Karpas-422 (cell line): ENCODE data around the gene SPO11. TPM values are rescaled to one million over a fixed set of nuclear protein-coding genes. Genes with fewer than 3 reads are reported as not detected.

Experiments
- DNase-seq: peaks from one replicate; pipeline ENCODE4 v3.0.0-alpha.2; 2015
- H2AFZ ChIP-seq: fragments of 200-600 bp; sonication (generic); 2 replicates; pipeline ENCODE4 v1.6.1; 2014; ENCODE audit warnings: antibody characterized with exemption, low read length, mixed read lengths
- H3K27ac ChIP-seq: fragments of 200-600 bp; sonication (generic); 2 replicates; pipeline ENCODE4 v1.5.1; 2014; ENCODE audit warnings: mild to moderate bottlenecking, low read length, moderate library complexity
- H3K27me3 ChIP-seq: fragments of 200-600 bp; sonication (generic); 2 replicates; pipeline ENCODE4 v1.6.1; 2014; ENCODE audit warnings: low read length, mixed read lengths
- H3K36me3 ChIP-seq: fragments of 200-600 bp; sonication (generic); 2 replicates; pipeline ENCODE4 v1.6.1; 2014; ENCODE audit warnings: low read length, mixed read lengths; ENCODE audit not compliant: insufficient read depth
- H3K4me1 ChIP-seq: fragments of 200-600 bp; sonication (generic); 2 replicates; pipeline ENCODE4 v1.6.1; 2014; ENCODE audit warnings: mild to moderate bottlenecking, low read length, mixed read lengths
- H3K4me2 ChIP-seq: fragments of 200-600 bp; sonication (generic); 2 replicates; pipeline ENCODE4 v1.6.1; 2014; ENCODE audit warnings: low read length, low read depth, mild to moderate bottlenecking; ENCODE audit not compliant: poor library complexity, severe bottlenecking
- H3K4me3 ChIP-seq: fragments of 200-600 bp; sonication (generic); 2 replicates; pipeline ENCODE4 v1.5.1; 2014; ENCODE audit warnings: mild to moderate bottlenecking, antibody characterized with exemption, low read length, mixed read lengths
- H3K79me2 ChIP-seq: fragments of 200-600 bp; sonication (generic); 2 replicates; pipeline ENCODE4 v1.6.1; 2014; ENCODE audit warnings: mild to moderate bottlenecking, low read length, mixed read lengths
- H3K9ac ChIP-seq: fragments of 200-600 bp; sonication (generic); 2 replicates; pipeline ENCODE4 v1.6.0; 2014; ENCODE audit warnings: low read length
- H3K9me2 ChIP-seq: fragments of 200-600 bp; sonication (generic), shearing (Covaris generic); replicated peaks from 2 replicates; pipeline ENCODE4 v1.6.0; 2014; ENCODE audit warnings: mild to moderate bottlenecking, low read length, moderate library complexity; ENCODE audit not compliant: insufficient read depth
- H3K9me3 ChIP-seq: fragments of 300-700, 200-600 bp; sonication (generic); 2 replicates; pipeline ENCODE4 v1.6.1; 2014; ENCODE audit warnings: low read length, mixed read lengths
- H4K20me1 ChIP-seq: fragments of 200-600 bp; sonication (generic); 2 replicates; pipeline ENCODE4 v1.6.1; 2014; ENCODE audit warnings: mild to moderate bottlenecking, antibody characterized with exemption, low read length, low read depth; ENCODE audit not compliant: insufficient read depth
- total RNA-seq: library from RNA; depleted of rRNA; stranded (reverse); fragments of >200 nt; shearing (Covaris generic); gene quantifications from 2 replicates; pipeline ENCODE4 v1.2.3, GENCODE V29; 2014; ENCODE audit warnings: low replicate concordance; rRNA removed

Gene SPO11
- not detected in 2 replicates for total RNA-seq

GRCh38 chr20:57329608-57330221 is at the start of gene SPO11:
TSS of gene SPO11 (plus strand) at chr20:57329803. CDS start at chr20:57329868, 65 bp downstream.
- Histone ChIP-seq H2AFZ (peak within 1 kb of the TSS; percentile 59; the same call in 1 of the 2 replicates), H3K4me1 (peaks cover 77% of the 10 kb centered on the region)
- DNase-seq, result peak; percentile 92

GRCh38 chr20:57280221-57280620 is 49.4 kb upstream of the SPO11 start:
- no peak overlapping the region for H3K4me2 ChIP-seq

More at GRCh38 chr20:57329608-57330221, at the start of gene SPO11:
- Histone ChIP-seq H3K9ac (no peak within 1 kb of the TSS), H4K20me1 (no peaks in the 10 kb centered on the region), H3K36me3 (no peaks in the 10 kb centered on the region), H3K9me3 (no peaks in the 10 kb centered on the region), H3K9me2 (no peaks in the 10 kb centered on the region), H3K4me2 (peak within 1 kb of the TSS; percentile 31), H3K27ac (peak within 1 kb of the TSS; percentile 97), H3K79me2 (no peaks in the 10 kb centered on the region), H3K4me3 (no peak within 1 kb of the TSS), H3K27me3 (no peaks in the 10 kb centered on the region)

GRCh38 chr20:57281900-57282299 is 47.7 kb upstream of the SPO11 start:
- Histone ChIP-seq H3K79me2 (no peaks in the 10 kb centered on the region), H3K9ac (no peak overlapping the region), H2AFZ (no peak overlapping the region), H3K4me1 (peaks cover 55% of the 10 kb centered on the region), H3K4me3 (no peak overlapping the region), H4K20me1 (no peaks in the 10 kb centered on the region), H3K4me2 (no peak overlapping the region), H3K27ac (no peak overlapping the region), H3K36me3 (no peaks in the 10 kb centered on the region), H3K9me2 (no peaks in the 10 kb centered on the region), H3K9me3 (no peaks in the 10 kb centered on the region), H3K27me3 (no peaks in the 10 kb centered on the region)
- no peak for DNase-seq

More at GRCh38 chr20:57280221-57280620, 49.4 kb upstream of the SPO11 start:
- Histone ChIP-seq H4K20me1 (no peaks in the 10 kb centered on the region), H3K27me3 (no peaks in the 10 kb centered on the region), H3K79me2 (no peaks in the 10 kb centered on the region), H3K9me2 (no peaks in the 10 kb centered on the region), H3K36me3 (no peaks in the 10 kb centered on the region), H3K9ac (no peak overlapping the region), H3K9me3 (no peaks in the 10 kb centered on the region), H3K27ac (no peak overlapping the region), H3K4me3 (no peak overlapping the region), H3K4me1 (peaks cover 49% of the 10 kb centered on the region), H2AFZ (peak overlapping the region; percentile 30; the same call in 1 of the 2 replicates)
- no peak for DNase-seq

- no peak overlapping the region for H3K4me3 ChIP-seq
- H3K4me1 ChIP-seq, result peaks cover 56% of the 10 kb centered on the region
- no peaks in the 10 kb centered on the region for H3K36me3 ChIP-seq
- H2AFZ ChIP-seq, result no peak overlapping the region
- H3K27ac ChIP-seq, result no peak overlapping the region
- H4K20me1 ChIP-seq, result no peaks in the 10 kb centered on the region
- H3K9me2 ChIP-seq, result no peaks in the 10 kb centered on the region
- no peak overlapping the region for H3K4me2 ChIP-seq
- DNase-seq, result no peak
- H3K9ac ChIP-seq, result no peak overlapping the region
- H3K79me2 ChIP-seq, result no peaks in the 10 kb centered on the region
- H3K27me3 ChIP-seq, result no peaks in the 10 kb centered on the region
- H3K9me3 ChIP-seq, result no peaks in the 10 kb centered on the region
Measured at GRCh38 chr20:57282670-57283361, 46.8 kb upstream of the SPO11 start.

- Histone ChIP-seq H3K9ac (peak overlapping the region; percentile 60), H3K36me3 (no peaks in the 10 kb centered on the region), H3K27ac (peak overlapping the region; percentile 87), H3K4me2 (peak overlapping the region; percentile 64), H3K9me2 (no peaks in the 10 kb centered on the region), H3K4me1 (peaks cover 51% of the 10 kb centered on the region), H2AFZ (no peak overlapping the region), H3K4me3 (no peak overlapping the region), H4K20me1 (no peaks in the 10 kb centered on the region), H3K27me3 (no peaks in the 10 kb centered on the region), H3K9me3 (no peaks in the 10 kb centered on the region), H3K79me2 (no peaks in the 10 kb centered on the region)
- DNase-seq, result no peak
Measured at GRCh38 chr20:57283860-57284259, 45.7 kb upstream of the SPO11 start.

- H3K9me2 ChIP-seq, result no peaks in the 10 kb centered on the region
- peaks cover 74% of the 10 kb centered on the region for H3K4me1 ChIP-seq
- H2AFZ ChIP-seq, result no peak overlapping the region
- H3K9ac ChIP-seq, result no peak overlapping the region
- no peaks in the 10 kb centered on the region for H3K36me3 ChIP-seq
- no peaks in the 10 kb centered on the region for H4K20me1 ChIP-seq
- H3K79me2 ChIP-seq, result no peaks in the 10 kb centered on the region
- H3K9me3 ChIP-seq, result no peaks in the 10 kb centered on the region
- H3K27ac ChIP-seq, result no peak overlapping the region
- no peak for DNase-seq
- H3K4me2 ChIP-seq, result no peak overlapping the region
- H3K27me3 ChIP-seq, result no peaks in the 10 kb centered on the region
- H3K4me3 ChIP-seq, result no peak overlapping the region
Measured at GRCh38 chr20:57287007-57287880, 42.4 kb upstream of the SPO11 start.

GRCh38 chr20:57287901-57288300 is 41.7 kb upstream of the SPO11 start:
- H3K79me2 ChIP-seq, result no peaks in the 10 kb centered on the region
- no peak overlapping the region for H3K9ac ChIP-seq
- no peaks in the 10 kb centered on the region for H3K9me3 ChIP-seq
- H3K4me3 ChIP-seq, result no peak overlapping the region
- H3K9me2 ChIP-seq, result no peaks in the 10 kb centered on the region
- no peaks in the 10 kb centered on the region for H3K27me3 ChIP-seq
- no peak overlapping the region for H2AFZ ChIP-seq
- no peaks in the 10 kb centered on the region for H3K36me3 ChIP-seq
- no peak overlapping the region for H3K4me2 ChIP-seq
- H4K20me1 ChIP-seq, result no peaks in the 10 kb centered on the region
- H3K4me1 ChIP-seq, result peaks cover 69% of the 10 kb centered on the region
- no peak for DNase-seq
- H3K27ac ChIP-seq, result no peak overlapping the region
